Measurements from ENCODE around the gene MANBA. TPM values are rescaled to one million over a fixed set of nuclear protein-coding genes. Genes with fewer than 3 reads are reported as not detected.
"Not testable (repeated sequence)": the region's sequence is repeated elsewhere in the genome, so short reads cannot be mapped to it uniquely, and the experiment has no call there.

The MANBA gene
- total RNA-seq, 1 donor from 2014 or later: 35.8 TPM

DNA sequence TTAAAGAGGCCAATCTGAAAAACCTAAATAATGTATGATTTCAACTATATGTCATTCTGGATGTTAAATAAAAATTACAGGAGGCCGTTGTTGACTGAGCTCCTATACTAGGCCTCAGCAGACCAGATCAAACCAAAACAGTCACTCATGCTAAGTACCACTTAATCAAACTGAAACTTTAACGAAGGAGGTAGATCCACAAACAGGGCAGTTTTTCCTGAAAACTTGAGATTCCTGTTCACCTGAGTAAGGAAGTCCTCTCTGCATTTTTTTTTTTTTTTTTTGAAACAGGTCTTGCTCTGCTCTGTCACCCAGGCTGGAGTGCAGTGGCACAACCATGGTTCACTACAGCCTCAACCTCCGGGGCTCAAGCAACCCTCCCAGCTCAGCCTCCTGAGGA is 27.7 kb downstream of the MANBA start:
- H3K27me3 ChIP-seq: no peaks in the 10 kb centered on the region
- H3K36me3 ChIP-seq: no peaks in the 10 kb centered on the region
- no peak for DNase-seq (ENCODE audit: extremely low spot score in 2 of 2)
- intact Hi-C loops (cut with DNase I): no loop called here
- no peak for TF ChIP-seq POLR2A (IDR thresholded peaks at IDR 0.05)
- TF ChIP-seq, protein P1, sequence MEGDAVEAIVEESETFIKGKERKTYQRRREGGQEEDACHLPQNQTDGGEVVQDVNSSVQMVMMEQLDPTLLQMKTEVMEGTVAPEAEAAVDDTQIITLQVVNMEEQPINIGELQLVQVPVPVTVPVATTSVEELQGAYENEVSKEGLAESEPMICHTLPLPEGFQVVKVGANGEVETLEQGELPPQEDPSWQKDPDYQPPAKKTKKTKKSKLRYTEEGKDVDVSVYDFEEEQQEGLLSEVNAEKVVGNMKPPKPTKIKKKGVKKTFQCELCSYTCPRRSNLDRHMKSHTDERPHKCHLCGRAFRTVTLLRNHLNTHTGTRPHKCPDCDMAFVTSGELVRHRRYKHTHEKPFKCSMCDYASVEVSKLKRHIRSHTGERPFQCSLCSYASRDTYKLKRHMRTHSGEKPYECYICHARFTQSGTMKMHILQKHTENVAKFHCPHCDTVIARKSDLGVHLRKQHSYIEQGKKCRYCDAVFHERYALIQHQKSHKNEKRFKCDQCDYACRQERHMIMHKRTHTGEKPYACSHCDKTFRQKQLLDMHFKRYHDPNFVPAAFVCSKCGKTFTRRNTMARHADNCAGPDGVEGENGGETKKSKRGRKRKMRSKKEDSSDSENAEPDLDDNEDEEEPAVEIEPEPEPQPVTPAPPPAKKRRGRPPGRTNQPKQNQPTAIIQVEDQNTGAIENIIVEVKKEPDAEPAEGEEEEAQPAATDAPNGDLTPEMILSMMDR (IDR thresholded peaks at IDR 0.05): no peak
- no peak for TF ChIP-seq POLR2AphosphoS5 (IDR thresholded peaks at IDR 0.05; ENCODE audit: insufficient read depth in 1 of 2, low read depth in 1 of 2)
- no peak overlapping the region for H3K27ac ChIP-seq
- H3K4me3 ChIP-seq: no peak overlapping the region
- no peaks in the 10 kb centered on the region for H3K9me3 ChIP-seq
- H3K4me1 ChIP-seq: no peaks in the 10 kb centered on the region

DNA sequence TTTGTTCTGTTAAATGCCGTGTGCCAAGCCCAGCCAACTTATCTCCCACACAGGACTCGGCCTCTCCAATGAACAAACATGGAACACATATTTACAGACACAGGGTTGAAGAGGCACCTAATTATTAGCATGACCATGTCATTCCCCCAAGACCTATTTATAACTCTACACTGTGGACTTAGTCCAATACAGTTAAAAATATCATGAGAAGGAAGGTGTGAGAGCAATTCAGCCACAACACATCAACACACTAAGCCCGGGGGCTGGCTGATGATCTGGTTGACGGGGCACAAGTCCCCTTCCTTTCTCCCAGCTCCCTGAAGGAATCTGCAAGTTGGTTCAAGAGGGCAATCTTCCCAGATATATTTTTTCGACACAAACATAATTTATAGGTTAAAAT is 28.1 kb downstream of the MANBA start:
- Histone ChIP-seq H3K27me3 (no peaks in the 10 kb centered on the region), H3K9me3 (no peaks in the 10 kb centered on the region), H3K4me3 (no peak overlapping the region), H3K27ac (no peak overlapping the region), H3K4me1 (no peaks in the 10 kb centered on the region), H3K36me3 (no peaks in the 10 kb centered on the region)
- TF ChIP-seq POLR2AphosphoS5 (IDR thresholded peaks at IDR 0.05; ENCODE audit: insufficient read depth in 1 of 2, low read depth in 1 of 2) (no peak), POLR2A (IDR thresholded peaks at IDR 0.05) (no peak)
- TF ChIP-seq, protein P1 (IDR thresholded peaks at IDR 0.05): no peak
- intact Hi-C loops (cut with DNase I): no loop called here
- no peak for DNase-seq (ENCODE audit: extremely low spot score in 2 of 2)

DNA sequence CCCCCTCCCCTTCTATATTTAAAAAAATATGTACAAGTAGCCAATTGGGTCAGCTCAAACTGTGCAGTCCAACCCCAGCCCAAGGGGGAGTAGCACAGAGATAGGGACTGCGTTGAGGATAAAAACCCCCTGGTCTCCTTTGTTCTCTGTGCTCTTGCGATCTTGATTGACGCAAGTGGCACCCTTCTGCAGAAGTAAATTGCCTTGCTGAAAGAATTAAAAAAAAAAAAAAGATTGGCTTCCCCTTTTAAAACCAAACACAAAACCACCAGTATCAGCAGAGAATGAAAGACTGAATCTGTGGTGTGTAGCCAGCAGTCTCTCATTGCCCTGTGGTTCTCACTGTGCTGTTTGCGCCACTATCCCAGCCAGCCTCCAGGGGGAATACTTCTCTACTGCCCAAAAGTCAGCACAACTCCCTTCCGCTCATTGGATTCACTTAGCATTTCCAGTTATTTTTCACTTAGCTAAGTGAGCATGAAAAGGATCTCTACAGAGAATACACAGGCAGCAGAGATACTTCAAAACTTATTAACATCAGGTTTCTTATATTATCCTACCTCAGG is 29.7 kb downstream of the MANBA start:
- Histone ChIP-seq H3K4me3 (no peak overlapping the region), H3K36me3 (no peaks in the 10 kb centered on the region), H3K27me3 (no peaks in the 10 kb centered on the region), H3K27ac (no peak overlapping the region), H3K9me3 (no peaks in the 10 kb centered on the region), H3K4me1 (no peaks in the 10 kb centered on the region)
- DNase-seq (ENCODE audit: extremely low spot score in 2 of 2): no peak
- intact Hi-C loops (cut with DNase I): no loop called here
- TF ChIP-seq POLR2A (IDR thresholded peaks at IDR 0.05): no peak
- no peak for TF ChIP-seq POLR2AphosphoS5 (IDR thresholded peaks at IDR 0.05; ENCODE audit: insufficient read depth in 1 of 2, low read depth in 1 of 2)
- TF ChIP-seq, protein P1 (IDR thresholded peaks at IDR 0.05): no peak

DNA sequence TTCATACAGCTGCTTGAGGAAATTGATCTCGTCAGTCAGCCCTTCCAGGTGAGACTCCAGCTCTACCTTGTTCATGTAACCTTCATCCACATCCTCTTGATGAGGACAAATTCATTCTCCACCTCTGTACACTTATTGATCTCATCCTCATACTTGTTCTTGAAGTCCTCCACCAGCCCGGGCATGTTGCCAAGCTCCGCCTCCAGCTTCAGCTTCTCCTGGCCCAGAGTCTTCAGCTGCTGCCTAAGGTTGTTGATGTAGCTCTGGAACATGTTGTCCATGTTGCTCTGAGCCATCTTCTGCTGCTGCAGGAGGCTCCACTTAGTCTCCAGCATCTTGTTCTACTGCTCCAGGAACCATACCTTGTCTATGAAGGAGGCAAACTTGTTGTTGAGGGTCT is 31.3 kb downstream of the MANBA start:
- H3K36me3 ChIP-seq; intact Hi-C loops (cut with DNase I); H3K9me3 ChIP-seq; H3K27ac ChIP-seq; DNase-seq (ENCODE audit: extremely low spot score in 2 of 2); H3K4me3 ChIP-seq; H3K27me3 ChIP-seq; H3K4me1 ChIP-seq: not testable (repeated sequence)

DNA sequence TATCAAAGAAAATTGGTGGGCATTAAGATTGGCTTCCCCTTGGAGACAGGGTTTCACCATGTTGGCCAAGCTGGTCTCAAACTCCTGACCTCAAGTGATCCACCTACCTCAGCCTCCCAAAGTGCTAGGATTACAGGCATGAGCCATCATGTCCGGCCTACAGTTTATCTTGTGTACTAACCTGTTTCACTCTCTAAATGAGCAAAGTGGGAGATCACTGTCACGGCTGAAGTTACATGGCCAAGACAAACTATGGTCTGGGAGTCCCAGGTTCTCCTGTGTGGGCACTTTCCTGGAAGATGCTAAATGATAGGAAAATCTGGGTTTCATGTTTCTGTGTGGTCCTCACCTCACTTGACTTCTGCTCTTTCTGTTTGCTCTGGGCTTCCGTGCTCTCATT is 33.8 kb downstream of the MANBA start:
- DNase-seq (ENCODE audit: extremely low spot score in 2 of 2); H3K27ac ChIP-seq; H3K4me1 ChIP-seq; H3K36me3 ChIP-seq; H3K9me3 ChIP-seq; intact Hi-C loops (cut with DNase I); H3K27me3 ChIP-seq; H3K4me3 ChIP-seq: not testable (repeated sequence)

DNA sequence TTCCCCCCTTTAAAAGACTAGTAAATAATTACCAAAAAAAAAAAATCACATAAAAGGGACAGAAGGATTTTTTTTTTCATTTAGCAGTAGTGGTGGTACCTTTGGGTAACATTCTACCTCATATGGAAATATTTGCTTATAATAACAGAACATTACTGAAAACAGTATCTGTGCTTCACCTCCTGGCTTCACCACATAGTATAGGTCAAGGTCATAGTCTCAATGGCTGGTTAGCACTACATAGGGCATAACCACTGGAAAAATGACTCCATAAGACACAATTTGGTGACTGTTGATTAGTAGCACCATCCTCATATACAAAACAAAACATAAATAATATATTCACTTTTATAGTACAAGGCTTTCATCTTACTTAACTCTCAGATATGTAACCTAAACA is 34.7 kb downstream of the MANBA start:
- Histone ChIP-seq H3K4me3 (no peak overlapping the region), H3K4me1 (no peaks in the 10 kb centered on the region), H3K27me3 (no peaks in the 10 kb centered on the region), H3K27ac (no peak overlapping the region), H3K9me3 (no peaks in the 10 kb centered on the region), H3K36me3 (no peaks in the 10 kb centered on the region)
- intact Hi-C loops (cut with DNase I): no loop called here
- no peak for DNase-seq (ENCODE audit: extremely low spot score in 2 of 2)
- TF ChIP-seq, protein P1 (IDR thresholded peaks at IDR 0.05): no peak
- no peak for TF ChIP-seq POLR2A (IDR thresholded peaks at IDR 0.05)
- no peak for TF ChIP-seq POLR2AphosphoS5 (IDR thresholded peaks at IDR 0.05; ENCODE audit: insufficient read depth in 1 of 2, low read depth in 1 of 2)
